Spleen (tissue), 7 donors: ENCODE measurements around the gene TCEA2.

Experiments used
- CTCF ChIP-seq, 11 experiments: fragments of 200-600 bp in 7 of 11; fragments of 450-650 bp in 4 of 11; sonication (generic) in 4 of 11; IDR thresholded peaks in 8 of 11; conservative IDR thresholded peaks in 3 of 11; 1 replicate in 7 of 11; 2 replicates in 4 of 11; pipeline versions ENCODE4 v1.4.0 to v1.8.0; 2016 to 2021; ENCODE audit warnings: antibody characterized with exemption in 11 of 11, inconsistent platforms in 4 of 11, mild to moderate bottlenecking in 1 of 11
- POLR2A ChIP-seq, 3 donors: fragments of 450-650 bp; IDR thresholded peaks; one replicate each; pipeline ENCODE4 v1.5.1; 2017; ENCODE audit warnings: antibody characterized with exemption in 3 of 3, mild to moderate bottlenecking in 1 of 3
- POLR2AphosphoS5 ChIP-seq, 3 donors: sonication (generic); formaldehyde crosslinking; IDR thresholded peaks; one replicate each; pipeline ENCODE4 v1.5.1; 2017; ENCODE audit warnings: antibody characterized with exemption in 3 of 3
- donor health status: DM: no; HTN: no; CAD: no; lungs with moderate emphysema.
- donor health status: DM: no; HTN: no; CAD: no.
- donor health status: DM: no; HTN: no; CAD: no.

GRCh38 chr20:64104667-64105451, 41.9 kb downstream of the TCEA2 start:
- TF ChIP-seq CTCF (IDR thresholded peaks at IDR 0.05 in 8 of 11, conservative IDR thresholded peaks at IDR 0.05 in 3 of 11) (no peak), POLR2A (IDR thresholded peaks at IDR 0.05) (no peak), POLR2AphosphoS5 (IDR thresholded peaks at IDR 0.05) (no peak)
